Uterus (tissue), 4 donors: ENCODE data around the gene PLEKHA7. TPM values are rescaled to one million over a fixed set of nuclear protein-coding genes. Genes with fewer than 3 reads are reported as not detected.

Experiments used
- DNase-seq, 2 donors: peaks; one replicate each; pipeline ENCODE4 v3.0.0-alpha.2; 2019 to 2020
- H3K27ac ChIP-seq, 2 donors: fragments of 200-600 bp; sonication (generic); 1 replicate in 1 of 2; 2 replicates in 1 of 2; pipeline ENCODE4 v1.5.1; 2016 to 2018
- H3K27me3 ChIP-seq, 2 donors: fragments of 200-600 bp; sonication (generic); one replicate each; pipeline ENCODE4 v1.5.1; 2018 to 2019; ENCODE audit warnings: control low read depth in 1 of 2
- H3K36me3 ChIP-seq, 2 donors: fragments of 200-600 bp; sonication (generic); one replicate each; pipeline ENCODE4 v1.5.1; 2019; ENCODE audit warnings: control low read depth in 1 of 2
- H3K4me1 ChIP-seq, 2 donors: fragments of 200-600 bp; sonication (generic); one replicate each; pipeline ENCODE4 v1.5.1; 2018 to 2019; ENCODE audit warnings: control low read depth in 1 of 2
- H3K4me3 ChIP-seq, 2 donors: fragments of 200-600 bp; sonication (generic); 1 replicate in 1 of 2; 2 replicates in 1 of 2; pipeline ENCODE4 v1.5.1; 2018 to 2019; ENCODE audit warnings: mild to moderate bottlenecking in 1 of 2
- H3K9me3 ChIP-seq, 2 donors: fragments of 200-600 bp; sonication (generic); one replicate each; pipeline ENCODE4 v1.5.1; 2019; ENCODE audit warnings: control low read depth in 1 of 2
- POLR2A ChIP-seq, 2 donors: fragments of 450-650 bp; IDR thresholded peaks; one replicate each; pipeline ENCODE4 v1.6.1; 2016; ENCODE audit warnings: antibody characterized with exemption in 2 of 2, mild to moderate bottlenecking in 1 of 2, moderate library complexity in 1 of 2
- intact Hi-C: fragments of 100-400 bp; cut with DNase I; formaldehyde crosslinking; loops from one replicate; pipeline ENCODE4 v1.15.1; 2023; ENCODE audit warnings: low total_unique reads
- total RNA-seq, 4 donors: library from RNA; depleted of rRNA in 3 of 4; stranded (reverse); fragments of >200 nt in 3 of 4; gene quantifications; one replicate each; pipeline versions ENCODE4 v1.1.0 to v1.2.4, GENCODE V29; 2014 to 2023
- TF ChIP-seq, protein P1 (sequence below), 4 experiments: fragments of 200-600 bp in 2 of 4; fragments of 450-650 bp in 2 of 4; sonication (generic) in 2 of 4; IDR thresholded peaks; one replicate each; pipeline ENCODE4 v1.5.1; 2016 to 2019; ENCODE audit warnings: antibody characterized with exemption in 4 of 4, mild to moderate bottlenecking in 2 of 4, moderate library complexity in 1 of 4
- donor health status: DM: yes; HTN: yes; CAD: no.

Gene PLEKHA7
- total RNA-seq, 4 donors from 2014 or later, result 13.3 to 38.2 (median 26.7) TPM

DNA sequence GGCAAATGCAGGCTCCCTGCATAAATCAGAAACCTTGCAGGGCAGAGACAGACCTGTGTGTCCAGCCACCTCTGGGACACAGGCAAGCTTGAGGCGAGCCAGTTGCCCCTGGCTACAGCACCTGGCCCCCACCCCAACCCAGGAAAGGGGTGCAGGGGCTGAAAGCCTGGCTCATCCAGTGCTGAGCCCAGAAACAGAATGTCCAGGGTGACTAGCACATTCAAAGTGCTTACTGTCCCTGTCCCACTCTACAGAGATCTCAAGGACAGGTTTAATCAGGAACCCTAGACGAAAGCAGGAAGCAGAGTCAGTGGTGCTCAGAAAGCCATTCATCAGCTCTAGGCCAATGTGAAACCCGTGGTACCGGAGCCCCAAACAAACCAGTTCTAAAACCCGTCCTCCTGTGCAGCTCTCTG, 31.9 kb downstream of the PLEKHA7 start:
- Histone ChIP-seq H3K36me3 (no peaks in the 10 kb centered on the region), H3K4me3 (no peak overlapping the region), H3K27ac (no peak overlapping the region), H3K27me3 (no peaks in the 10 kb centered on the region), H3K4me1 (no peaks in the 10 kb centered on the region), H3K9me3 (no peaks in the 10 kb centered on the region)
- no peak for DNase-seq
- TF ChIP-seq, protein P1, sequence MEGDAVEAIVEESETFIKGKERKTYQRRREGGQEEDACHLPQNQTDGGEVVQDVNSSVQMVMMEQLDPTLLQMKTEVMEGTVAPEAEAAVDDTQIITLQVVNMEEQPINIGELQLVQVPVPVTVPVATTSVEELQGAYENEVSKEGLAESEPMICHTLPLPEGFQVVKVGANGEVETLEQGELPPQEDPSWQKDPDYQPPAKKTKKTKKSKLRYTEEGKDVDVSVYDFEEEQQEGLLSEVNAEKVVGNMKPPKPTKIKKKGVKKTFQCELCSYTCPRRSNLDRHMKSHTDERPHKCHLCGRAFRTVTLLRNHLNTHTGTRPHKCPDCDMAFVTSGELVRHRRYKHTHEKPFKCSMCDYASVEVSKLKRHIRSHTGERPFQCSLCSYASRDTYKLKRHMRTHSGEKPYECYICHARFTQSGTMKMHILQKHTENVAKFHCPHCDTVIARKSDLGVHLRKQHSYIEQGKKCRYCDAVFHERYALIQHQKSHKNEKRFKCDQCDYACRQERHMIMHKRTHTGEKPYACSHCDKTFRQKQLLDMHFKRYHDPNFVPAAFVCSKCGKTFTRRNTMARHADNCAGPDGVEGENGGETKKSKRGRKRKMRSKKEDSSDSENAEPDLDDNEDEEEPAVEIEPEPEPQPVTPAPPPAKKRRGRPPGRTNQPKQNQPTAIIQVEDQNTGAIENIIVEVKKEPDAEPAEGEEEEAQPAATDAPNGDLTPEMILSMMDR (IDR thresholded peaks at IDR 0.05), result no peak
- TF ChIP-seq POLR2A (IDR thresholded peaks at IDR 0.05), result no peak
- intact Hi-C loops, result no loop called here

DNA sequence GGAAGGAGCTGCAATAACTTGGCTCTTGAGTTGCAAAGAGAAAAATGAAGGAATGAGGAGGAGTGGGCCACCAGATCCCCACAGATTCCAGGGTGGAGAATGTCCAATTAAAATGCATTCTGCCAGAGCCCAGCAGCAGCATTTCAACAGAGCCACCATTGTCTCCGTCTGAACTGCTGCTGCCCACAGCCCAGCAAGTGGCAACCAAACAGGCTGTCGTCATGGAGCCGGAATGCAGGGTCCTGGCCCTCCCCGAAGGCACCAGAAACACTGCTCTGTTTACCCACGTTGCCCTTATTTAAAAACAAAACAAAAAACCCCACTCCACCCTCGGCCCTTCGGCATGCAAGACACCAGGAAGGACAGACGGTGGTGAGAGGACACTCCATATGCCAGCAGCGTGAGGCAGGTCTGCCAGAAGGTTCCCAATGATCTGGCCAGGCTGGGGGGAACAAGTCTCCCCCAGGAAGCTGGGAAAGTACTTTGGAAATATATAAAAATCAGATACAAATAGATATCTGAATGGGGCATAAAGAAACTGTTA, 32.5 kb downstream of the PLEKHA7 start:
- no peaks in the 10 kb centered on the region for H3K27me3 ChIP-seq
- DNase-seq, result no peak
- intact Hi-C loops, result no loop called here
- no peaks in the 10 kb centered on the region for H3K9me3 ChIP-seq
- H3K27ac ChIP-seq, result no peak overlapping the region
- H3K4me3 ChIP-seq, result no peak overlapping the region
- no peaks in the 10 kb centered on the region for H3K4me1 ChIP-seq
- no peak for TF ChIP-seq POLR2A (IDR thresholded peaks at IDR 0.05)
- no peaks in the 10 kb centered on the region for H3K36me3 ChIP-seq

DNA sequence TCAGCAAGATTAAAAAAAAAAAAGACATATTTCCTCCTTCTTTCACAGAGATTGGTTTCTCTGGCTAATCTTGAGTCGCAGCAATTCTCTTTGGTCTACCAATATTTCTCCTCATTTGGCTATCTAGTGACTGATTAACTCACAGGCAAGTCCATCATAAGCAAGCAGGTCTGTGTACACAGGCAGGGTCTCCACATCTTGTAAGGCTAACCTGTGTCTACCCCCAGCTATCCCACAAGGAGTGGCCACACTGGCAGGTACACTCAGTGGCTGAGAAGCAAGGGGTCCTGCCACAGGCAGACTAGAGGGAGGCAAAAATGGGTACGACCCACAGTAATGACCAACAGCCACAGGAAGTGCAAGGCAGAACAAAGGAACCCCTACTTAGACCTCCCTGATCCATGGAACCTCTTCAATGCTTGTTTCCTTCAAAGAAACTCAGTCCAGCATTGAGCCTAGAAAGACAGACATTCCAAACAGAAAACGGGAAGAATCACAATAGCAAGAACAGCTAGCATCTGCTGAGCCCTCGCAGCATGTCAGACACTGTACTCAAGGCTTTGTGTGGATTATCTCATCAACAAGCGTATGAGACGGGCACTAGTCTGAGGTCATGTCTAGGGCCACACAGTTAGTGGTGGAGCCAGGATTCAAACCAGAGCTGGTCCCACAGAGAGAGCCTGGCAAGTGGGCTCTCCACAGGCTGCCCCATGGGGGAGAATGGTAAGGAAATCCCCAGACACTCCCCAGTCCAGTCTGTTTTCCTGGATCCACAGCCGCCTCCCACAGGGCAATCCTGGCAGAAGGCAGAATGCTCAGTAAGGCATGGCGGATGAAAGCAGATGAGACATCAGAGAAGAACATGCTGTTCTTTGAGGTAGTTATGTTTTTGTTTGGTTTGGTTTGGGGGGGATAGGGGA, 34.3 kb downstream of the PLEKHA7 start:
- Histone ChIP-seq H3K27me3 (no peaks in the 10 kb centered on the region), H3K36me3 (no peaks in the 10 kb centered on the region), H3K4me1 (no peaks in the 10 kb centered on the region), H3K27ac (no peak overlapping the region), H3K4me3 (no peak overlapping the region), H3K9me3 (no peaks in the 10 kb centered on the region)
- no peak for TF ChIP-seq POLR2A (IDR thresholded peaks at IDR 0.05)
- TF ChIP-seq, protein P1 (IDR thresholded peaks at IDR 0.05), result no peak
- no peak for DNase-seq
- intact Hi-C loops, result no loop called here

DNA sequence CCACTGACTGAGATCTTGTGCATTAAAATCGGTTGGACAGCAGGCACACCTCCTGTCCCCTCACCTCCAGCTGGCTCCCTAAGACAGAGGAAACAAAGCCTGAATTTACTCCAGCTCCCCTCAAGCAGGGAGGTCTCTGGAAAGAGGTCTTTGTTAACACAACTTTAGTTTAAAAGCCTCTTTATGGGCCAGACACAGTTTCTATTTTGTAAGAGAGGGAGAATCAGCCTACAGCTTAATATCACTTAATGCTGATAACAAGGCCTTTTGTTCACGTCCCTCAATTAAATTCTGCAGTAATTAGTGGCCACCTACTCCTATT, 36.3 kb downstream of the PLEKHA7 start:
- Histone ChIP-seq H3K9me3 (no peaks in the 10 kb centered on the region), H3K27me3 (no peaks in the 10 kb centered on the region), H3K4me1 (no peaks in the 10 kb centered on the region), H3K36me3 (no peaks in the 10 kb centered on the region), H3K4me3 (no peak overlapping the region), H3K27ac (no peak overlapping the region)
- no peak for TF ChIP-seq POLR2A (IDR thresholded peaks at IDR 0.05)
- TF ChIP-seq, protein P1 (IDR thresholded peaks at IDR 0.05), result no peak
- intact Hi-C loops, result no loop called here
- DNase-seq, result no peak

DNA sequence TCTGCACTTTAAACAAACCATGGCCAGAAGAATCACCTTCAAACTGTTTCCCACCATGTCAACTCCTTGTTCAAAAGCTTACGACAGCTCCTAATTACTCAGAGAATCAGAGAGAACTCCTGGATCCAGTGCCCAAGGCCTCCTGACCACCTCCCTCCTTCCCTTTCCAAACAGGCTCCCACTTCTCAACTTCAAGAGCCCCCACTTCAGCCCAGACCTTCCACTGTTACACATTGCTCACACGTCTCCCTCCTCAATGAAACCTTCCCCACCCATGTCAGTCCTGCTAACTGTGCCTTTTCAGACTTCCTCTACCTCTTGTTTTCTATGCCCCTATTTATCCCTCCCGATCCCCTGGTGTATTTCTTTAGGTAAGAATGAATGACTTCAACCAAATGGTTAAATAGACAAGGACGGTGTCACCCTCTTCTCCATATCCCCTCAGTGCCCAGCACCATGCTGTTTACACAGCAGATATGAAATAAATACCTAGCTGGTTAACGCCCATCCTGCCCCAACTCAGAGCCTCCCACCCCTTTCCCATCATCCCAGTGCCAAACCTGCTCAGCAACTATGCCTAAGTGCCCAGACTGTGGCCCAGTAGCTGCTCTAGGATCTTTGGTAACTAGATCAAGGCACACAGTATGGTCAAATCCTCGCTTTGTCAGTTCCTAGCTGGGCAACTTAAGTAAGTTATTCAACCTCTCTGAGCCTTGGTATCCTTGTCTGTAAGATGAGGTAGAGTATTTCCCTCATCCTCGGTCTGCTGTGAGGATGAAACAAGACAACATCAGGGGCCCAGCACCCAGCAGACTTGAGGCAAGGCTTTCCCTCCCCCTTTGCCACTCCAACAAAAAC, 36.8 kb downstream of the PLEKHA7 start:
- TF ChIP-seq, protein P1 (IDR thresholded peaks at IDR 0.05), result no peak
- TF ChIP-seq POLR2A (IDR thresholded peaks at IDR 0.05), result no peak
- intact Hi-C loops, result no loop called here
- H3K9me3 ChIP-seq, result no peaks in the 10 kb centered on the region
- H3K27ac ChIP-seq, result no peak overlapping the region
- H3K4me1 ChIP-seq, result no peaks in the 10 kb centered on the region
- no peaks in the 10 kb centered on the region for H3K36me3 ChIP-seq
- no peak for DNase-seq
- no peaks in the 10 kb centered on the region for H3K27me3 ChIP-seq
- no peak overlapping the region for H3K4me3 ChIP-seq
